Measurements from ENCODE around the gene NOC4L. TPM values are rescaled to one million over a fixed set of nuclear protein-coding genes. Genes with fewer than 3 reads are reported as not detected.

The NOC4L gene
- total RNA-seq, 1 experiment from 2014 or later = 29.1 TPM

DNA sequence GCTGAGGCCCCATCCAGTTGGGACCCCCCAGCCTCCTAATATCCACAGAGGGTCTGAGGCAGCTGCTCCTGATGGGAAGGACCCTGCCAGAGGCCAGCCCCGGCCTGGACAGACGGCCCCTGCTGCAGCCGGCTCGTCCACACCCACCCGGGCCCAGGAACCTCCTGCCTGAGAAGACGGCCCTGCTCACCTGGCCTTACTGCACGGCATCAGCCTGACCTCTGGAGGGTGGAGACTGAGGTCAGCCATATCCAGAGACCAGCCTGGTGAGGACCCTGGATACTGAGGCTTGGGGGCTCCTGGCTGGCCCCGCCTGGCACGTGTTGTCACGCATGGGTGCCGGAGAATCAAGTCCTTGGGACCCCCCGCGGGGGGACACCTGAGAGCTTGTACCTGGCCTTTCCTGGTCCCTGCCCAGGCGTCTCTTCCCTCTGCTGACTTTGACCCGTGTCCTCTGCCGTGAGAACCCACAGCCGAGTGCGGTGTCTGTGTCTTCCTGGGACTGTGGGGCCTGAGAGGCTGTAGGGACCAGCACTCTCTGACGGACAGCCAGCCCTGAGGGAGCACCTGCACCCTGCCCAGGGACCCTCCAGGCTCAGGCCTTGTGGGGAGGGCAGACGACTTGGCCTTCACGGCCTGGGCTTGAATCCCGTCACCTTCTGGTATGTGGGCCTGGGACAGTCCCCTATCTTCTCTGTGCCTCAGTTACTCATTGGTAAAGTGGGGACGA is 57.3 kb downstream of the NOC4L start:
- no peak overlapping the region for H3K4me3 ChIP-seq (ENCODE audit: insufficient read depth, low read depth, low read length)
- DNase-seq = peak; percentile 46
- H3K36me3 ChIP-seq (replicated peaks; ENCODE audit: control insufficient read depth, insufficient read depth, low read length) = no peaks in the 10 kb centered on the region
- peaks cover 7% of the 10 kb centered on the region for H3K27me3 ChIP-seq (ENCODE audit: control insufficient read depth, insufficient read depth, low read length)

Other genes starting within 250 kb of the NOC4L start
- 15.7 and 18.8 TPM in 2 replicates for gene ULK1, start 249.8 kb upstream of the NOC4L start, total RNA-seq (2014; rRNA removed; shearing (Covaris generic))
- gene PUS1, start 215.2 kb upstream of the NOC4L start, total RNA-seq (2014; rRNA removed; shearing (Covaris generic)) = 31.1 and 36.7 TPM in 2 replicates
- 7.4 and 9.9 TPM in 2 replicates for gene EP400, start 194.5 kb upstream of the NOC4L start, total RNA-seq (2014; rRNA removed; shearing (Covaris generic))
- gene DDX51, start 138 bp upstream of the NOC4L start, total RNA-seq (2014; rRNA removed; shearing (Covaris generic)) = 16.1 and 22.6 TPM in 2 replicates
- 0.44 and 0.45 TPM in 2 replicates for gene GALNT9, start 185.1 kb downstream of the NOC4L start, total RNA-seq (2014; rRNA removed; shearing (Covaris generic))

Data from H7 (cell line).